D721Med (cell line): ENCODE measurements around the gene EDAR.

Experiments used
- DNase-seq: peaks from one replicate; pipeline ENCODE4 v3.0.0; 2011; ENCODE audit warnings: low spot score; ENCODE audit not compliant: insufficient read length
- FAIRE-seq: peaks from 2 replicates; lab custom pipeline; 2011; peaks lifted over from hg19 to GRCh38; lab: Jason Lieb, UNC
- TF ChIP-seq, protein P1 (sequence below): IDR thresholded peaks from 2 replicates; pipeline ENCODE4 v1.5.1; 2012; ENCODE audit warnings: mild to moderate bottlenecking, control low read depth; ENCODE audit not compliant: insufficient read depth; ENCODE audit errors: missing control alignments

Gene EDAR

DNA sequence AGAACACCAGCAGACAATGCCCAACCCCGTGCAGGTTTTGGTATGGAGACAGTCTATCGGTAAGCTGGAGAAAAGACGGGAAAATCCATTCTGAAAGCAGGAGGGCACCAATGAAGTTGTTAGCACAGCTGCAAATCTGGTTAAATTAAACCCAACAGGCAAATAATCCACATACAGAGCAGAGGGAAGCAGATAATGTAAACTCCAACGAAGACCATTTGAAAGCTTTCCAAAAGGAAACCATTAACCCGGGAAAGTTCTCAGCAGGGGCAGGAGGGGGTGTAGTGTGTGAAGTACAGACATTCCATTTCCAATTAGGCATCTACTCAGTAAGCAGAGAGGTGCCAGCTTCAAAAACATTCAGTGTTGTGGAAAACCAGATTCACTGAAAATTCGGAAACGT lies 10.3 kb downstream of the EDAR start:
- no peak for DNase-seq

DNA sequence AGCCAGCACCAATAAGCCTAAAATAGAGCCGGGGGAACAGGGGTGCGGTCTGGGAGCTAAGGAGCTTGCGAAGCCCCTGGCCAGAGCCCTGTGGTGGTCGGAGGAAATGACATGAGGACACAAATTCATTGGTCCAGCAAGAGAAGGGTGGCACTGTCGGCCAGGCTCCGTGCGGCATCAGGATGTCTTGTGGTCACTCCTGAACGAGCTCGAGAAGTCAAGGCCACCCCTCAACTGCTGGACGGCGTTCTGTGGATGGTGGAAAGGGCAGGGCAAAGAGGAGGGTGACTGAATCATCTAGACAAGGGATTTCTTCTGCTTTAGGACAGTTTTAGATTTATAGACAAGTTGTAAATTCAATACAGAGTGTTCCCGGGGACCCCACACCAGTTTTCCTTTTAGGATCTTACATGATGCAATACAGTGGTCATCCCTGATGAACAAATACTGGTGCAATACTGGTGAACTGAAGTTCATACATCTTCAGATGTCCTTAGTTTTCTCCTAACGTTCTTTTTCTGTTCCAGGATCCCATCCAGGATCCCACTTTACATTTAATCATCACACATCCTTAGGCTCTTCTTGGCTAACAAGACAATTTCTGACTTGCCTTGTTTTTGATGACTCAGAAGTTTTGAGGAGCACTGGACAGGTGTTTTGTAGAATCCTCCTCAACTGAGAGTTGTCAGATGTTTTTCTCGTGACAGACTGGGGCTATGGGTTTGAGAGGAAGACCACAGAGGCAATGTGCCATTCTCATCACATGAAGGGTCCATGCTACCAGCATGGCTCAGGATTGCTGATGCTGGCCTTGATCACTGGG lies 13.2 kb downstream of the EDAR start:
- TF ChIP-seq, protein P1, sequence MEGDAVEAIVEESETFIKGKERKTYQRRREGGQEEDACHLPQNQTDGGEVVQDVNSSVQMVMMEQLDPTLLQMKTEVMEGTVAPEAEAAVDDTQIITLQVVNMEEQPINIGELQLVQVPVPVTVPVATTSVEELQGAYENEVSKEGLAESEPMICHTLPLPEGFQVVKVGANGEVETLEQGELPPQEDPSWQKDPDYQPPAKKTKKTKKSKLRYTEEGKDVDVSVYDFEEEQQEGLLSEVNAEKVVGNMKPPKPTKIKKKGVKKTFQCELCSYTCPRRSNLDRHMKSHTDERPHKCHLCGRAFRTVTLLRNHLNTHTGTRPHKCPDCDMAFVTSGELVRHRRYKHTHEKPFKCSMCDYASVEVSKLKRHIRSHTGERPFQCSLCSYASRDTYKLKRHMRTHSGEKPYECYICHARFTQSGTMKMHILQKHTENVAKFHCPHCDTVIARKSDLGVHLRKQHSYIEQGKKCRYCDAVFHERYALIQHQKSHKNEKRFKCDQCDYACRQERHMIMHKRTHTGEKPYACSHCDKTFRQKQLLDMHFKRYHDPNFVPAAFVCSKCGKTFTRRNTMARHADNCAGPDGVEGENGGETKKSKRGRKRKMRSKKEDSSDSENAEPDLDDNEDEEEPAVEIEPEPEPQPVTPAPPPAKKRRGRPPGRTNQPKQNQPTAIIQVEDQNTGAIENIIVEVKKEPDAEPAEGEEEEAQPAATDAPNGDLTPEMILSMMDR = no peak
- DNase-seq = no peak
- FAIRE-seq = no peak

More for the DNA sequence above, 10.3 kb downstream of the EDAR start:
- TF ChIP-seq, protein P1 = no peak
- no peak for FAIRE-seq

DNA sequence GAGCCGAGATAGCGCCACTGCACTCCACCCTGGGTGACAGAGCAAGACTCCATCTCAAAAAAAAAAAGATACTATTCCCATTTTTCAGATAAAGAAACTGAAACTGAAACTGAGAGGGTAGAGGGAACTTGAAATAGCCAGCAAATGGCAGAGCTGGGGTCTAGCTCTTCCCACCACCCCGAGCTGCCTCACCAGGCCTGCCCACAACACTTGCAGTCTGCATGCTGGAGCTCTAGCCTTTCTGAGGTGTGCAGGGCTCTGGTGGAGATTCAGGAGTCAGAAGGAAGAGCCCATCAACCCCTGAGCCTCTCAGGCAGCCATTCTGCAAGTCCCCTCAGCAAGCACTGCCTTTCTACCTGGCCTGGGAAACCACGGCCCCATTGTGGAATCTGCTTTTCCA lies 14.3 kb downstream of the EDAR start:
- FAIRE-seq (no peak), DNase-seq (no peak)

DNA sequence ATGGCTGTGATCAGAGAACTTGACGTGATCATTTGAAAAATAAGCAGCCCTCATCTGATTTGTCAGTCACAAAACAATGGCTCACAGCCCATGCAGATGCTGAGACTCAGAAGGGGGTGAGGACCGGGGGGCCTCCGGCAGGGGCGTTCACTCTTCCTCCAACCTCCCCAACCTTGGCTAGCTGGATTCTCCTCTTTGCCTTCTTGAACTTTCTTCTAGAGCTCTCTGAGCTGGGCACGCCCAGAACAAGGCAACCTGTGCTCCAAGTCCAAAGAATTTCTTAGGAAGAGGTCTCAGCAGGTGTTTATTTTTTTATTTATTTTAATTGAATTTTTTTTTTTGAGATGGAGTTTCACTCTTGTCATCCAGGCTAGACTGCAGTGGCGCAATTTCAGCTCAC lies 16.4 kb downstream of the EDAR start:
- DNase-seq (no peak), FAIRE-seq (no peak)
- TF ChIP-seq, protein P1 = no peak

More for the DNA sequence above, 14.3 kb downstream of the EDAR start:
- TF ChIP-seq, protein P1 = no peak

DNA sequence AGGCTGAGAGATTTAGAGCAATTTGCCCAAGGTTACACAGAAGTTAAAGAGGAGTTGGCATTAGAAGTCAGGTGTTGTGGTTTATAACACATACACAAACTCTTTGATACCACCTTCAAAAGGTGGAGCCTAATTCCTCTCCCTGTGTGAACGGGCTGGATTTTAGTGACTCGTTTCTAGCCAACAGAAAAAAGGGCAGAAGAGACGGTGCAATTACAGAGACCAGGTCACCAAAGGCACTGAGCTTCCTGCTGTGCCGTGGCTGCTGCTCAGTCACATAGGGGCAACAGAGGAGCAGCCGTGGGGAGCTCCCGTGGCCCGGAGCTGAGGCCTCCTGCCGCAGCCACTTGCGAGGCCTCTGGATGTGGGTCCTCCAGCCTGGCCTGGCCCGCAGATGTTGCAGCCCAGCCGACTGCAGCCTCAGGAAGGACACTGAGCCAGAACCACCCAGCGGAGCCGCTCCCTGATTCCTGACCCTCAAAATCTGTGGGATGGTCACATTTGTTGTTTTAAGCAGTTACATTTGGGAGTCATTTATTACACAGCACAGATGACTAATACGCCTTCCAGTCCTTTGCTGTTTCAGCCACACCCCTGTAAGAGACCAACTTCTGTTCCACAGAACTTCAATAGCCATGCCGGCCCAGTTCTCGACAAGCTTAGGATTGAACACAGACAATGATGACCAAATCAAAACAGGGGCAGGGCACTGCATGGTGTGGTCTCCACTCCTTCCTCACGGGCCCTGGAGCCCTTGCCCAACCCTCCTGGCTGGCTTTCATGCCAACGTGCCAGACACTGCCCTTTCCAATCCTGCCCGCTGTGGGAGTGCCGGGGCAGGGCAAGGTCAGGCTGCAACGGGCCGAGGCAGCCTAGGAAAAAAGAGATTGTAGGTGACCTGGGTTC lies 17.1 kb downstream of the EDAR start:
- FAIRE-seq (no peak), DNase-seq (no peak)
- TF ChIP-seq, protein P1 = no peak

DNA sequence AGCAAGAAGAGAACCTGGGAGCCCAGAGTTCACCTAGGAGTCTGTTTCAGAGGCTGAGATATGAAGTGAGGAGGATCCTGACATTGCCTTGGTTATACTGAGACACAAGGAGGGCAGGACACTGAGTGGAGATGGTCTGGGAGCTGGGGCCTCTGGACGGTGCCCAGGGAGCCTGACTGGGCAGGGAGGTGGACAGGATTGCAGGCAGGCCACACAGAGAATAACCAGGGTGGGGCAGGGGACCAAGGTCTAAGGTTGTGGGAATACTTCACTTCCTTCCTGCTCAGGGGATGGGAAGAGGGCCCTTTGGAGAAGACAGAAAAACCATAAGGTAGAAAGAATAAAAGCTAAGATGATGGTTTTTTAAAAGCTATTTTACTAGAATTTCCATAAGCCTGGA lies 18.7 kb downstream of the EDAR start:
- DNase-seq = no peak
- no peak for FAIRE-seq
- TF ChIP-seq, protein P1 = no peak
